CD4-positive, CD25-positive, alpha-beta regulatory T cell (primary cell): ENCODE measurements around the gene SYT3. TPM values are rescaled to one million over a fixed set of nuclear protein-coding genes. Genes with fewer than 3 reads are reported as not detected.

Experiments used
- ATAC-seq, 2 donors: fragments of 150-1000 bp; cut with Tn5 transposase; one replicate each; pipeline ENCODE4 v1.10.0; 2021; ENCODE audit warnings: low read depth in 2 of 2, moderate number of reproducible peaks in 2 of 2, moderate library complexity in 1 of 2
- DNase-seq, 3 donors: peaks; one replicate each; pipeline versions ENCODE4 v3.0.0 to v3.0.0-alpha.2; 2012 to 2022; ENCODE audit warnings: mixed read lengths in 1 of 3
- H3K27ac ChIP-seq: one replicate; pipeline ENCODE4 v1.7.0; 2013; ENCODE audit warnings: mild to moderate bottlenecking, low read length; ENCODE audit not compliant: insufficient read depth, poor library complexity, severe bottlenecking
- H3K27me3 ChIP-seq: one replicate; pipeline ENCODE4 v1.7.0; 2013; ENCODE audit warnings: low read length; ENCODE audit not compliant: control insufficient read depth, insufficient read depth
- H3K36me3 ChIP-seq: one replicate; pipeline ENCODE4 v1.7.0; 2013; ENCODE audit warnings: mild to moderate bottlenecking, low read length, moderate library complexity; ENCODE audit not compliant: control insufficient read depth, insufficient read depth
- H3K4me1 ChIP-seq: 2 replicates; pipeline ENCODE4 v1.7.0; 2013; ENCODE audit warnings: mild to moderate bottlenecking, low read length; ENCODE audit not compliant: insufficient read depth, control insufficient read depth, poor library complexity, severe bottlenecking
- H3K4me3 ChIP-seq: one replicate; pipeline ENCODE4 v1.7.0; 2013; ENCODE audit warnings: low read depth, mild to moderate bottlenecking, low read length, moderate library complexity
- H3K9me3 ChIP-seq, 2 experiments: 1 replicate in 1 of 2; 2 replicates in 1 of 2; pipeline ENCODE4 v1.7.0; 2013; ENCODE audit warnings: low read length in 2 of 2, mild to moderate bottlenecking in 1 of 2, moderate library complexity in 1 of 2; ENCODE audit not compliant: control insufficient read depth in 2 of 2
- H3K27ac Mint-ChIP-seq, 3 donors: one replicate each; pipeline ENCODE4 v1.8.0; 2020 to 2022; ENCODE audit warnings: mild to moderate bottlenecking in 3 of 3, mixed read lengths in 3 of 3, moderate library complexity in 2 of 3
- H3K27me3 Mint-ChIP-seq: one replicate; pipeline ENCODE4 v1.8.0; 2022; ENCODE audit warnings: mild to moderate bottlenecking, mixed read lengths
- H3K36me3 Mint-ChIP-seq: one replicate; pipeline ENCODE4 v1.8.0; 2020; ENCODE audit warnings: mixed read lengths
- H3K4me1 Mint-ChIP-seq, 4 donors: one replicate each; pipeline ENCODE4 v1.8.0; 2020 to 2022; ENCODE audit warnings: mixed read lengths in 4 of 4, mild to moderate bottlenecking in 1 of 4
- H3K4me3 Mint-ChIP-seq, 4 donors: one replicate each; pipeline ENCODE4 v1.8.0; 2020 to 2022; ENCODE audit warnings: mild to moderate bottlenecking in 4 of 4, mixed read lengths in 4 of 4, moderate library complexity in 3 of 4
- H3K9me3 Mint-ChIP-seq, 7 donors: one replicate each; pipeline ENCODE4 v1.8.0; 2020 to 2022; ENCODE audit warnings: mixed read lengths in 7 of 7, mild to moderate bottlenecking in 3 of 7, moderate library complexity in 2 of 7
- polyA plus RNA-seq, 4 donors: library from polyadenylated mRNA; unstranded; fragments of 300-500 nt; fragmentation: Illumina TruSeq; gene quantifications; one replicate each; pipeline ENCODE4 v1.2.3, GENCODE V29; 2021
- total RNA-seq: library from RNA; stranded (reverse); gene quantifications from one replicate; pipeline ENCODE4 v1.2.3, GENCODE V29; 2022

Gene SYT3
- total and polyA plus RNA-seq, 5 donors from 2014 or later = not detected

GRCh38 chr19:50640368-50640767 lies 687 bp upstream of the SYT3 start:
- peaks cover 0 to 14% (median 1%) of the 10 kb centered on the region in 7 donors for H3K9me3 Mint-ChIP-seq
- H3K27me3 Mint-ChIP-seq = peaks cover 32% of the 10 kb centered on the region

GRCh38 chr19:50638600-50638999 lies 1.1 kb downstream of the SYT3 start:
- no peak overlapping the region for H3K27ac Mint-ChIP-seq
- peaks cover 9 to 21% of the 10 kb centered on the region in 2 experiments for H3K9me3 ChIP-seq
- ATAC-seq = no peak
- peaks cover 32% of the 10 kb centered on the region for H3K27me3 Mint-ChIP-seq
- peaks cover 0 to 19% (median 2%) of the 10 kb centered on the region in 4 donors for H3K4me1 Mint-ChIP-seq
- H3K4me3 ChIP-seq = no peak overlapping the region
- peaks cover 4% of the 10 kb centered on the region for H3K4me1 ChIP-seq
- peak overlapping the region in 2 of 4 donors; percentile 19 to 70 for H3K4me3 Mint-ChIP-seq
- H3K9me3 Mint-ChIP-seq = peaks cover 0 to 26% (median 7%) of the 10 kb centered on the region in 7 donors
- H3K36me3 ChIP-seq = no peaks in the 10 kb centered on the region
- no peak overlapping the region for H3K27ac ChIP-seq
- peaks cover 13% of the 10 kb centered on the region for H3K27me3 ChIP-seq
- H3K36me3 Mint-ChIP-seq = peaks cover 13% of the 10 kb centered on the region
- DNase-seq = no peak

More at GRCh38 chr19:50640368-50640767, 687 bp upstream of the SYT3 start:
- Histone ChIP-seq H3K9me3 (peaks cover 3 to 4% of the 10 kb centered on the region in 2 experiments), H3K27me3 (peaks cover 16% of the 10 kb centered on the region), H3K4me1 (peaks cover 4% of the 10 kb centered on the region), H3K4me3 (no peak overlapping the region), H3K27ac (no peak overlapping the region), H3K36me3 (no peaks in the 10 kb centered on the region)
- ATAC-seq (no peak), DNase-seq (no peak)
- no peak overlapping the region for H3K27ac Mint-ChIP-seq
- H3K4me3 Mint-ChIP-seq = no peak overlapping the region
- peaks cover 13% of the 10 kb centered on the region for H3K36me3 Mint-ChIP-seq
- H3K4me1 Mint-ChIP-seq = peaks cover 0 to 19% (median 2%) of the 10 kb centered on the region in 4 donors

GRCh38 chr19:50636317-50637085 lies 3.2 kb downstream of the SYT3 start:
- peaks cover 12 to 25% of the 10 kb centered on the region in 2 experiments for H3K9me3 ChIP-seq
- Mint-ChIP-seq H3K4me1 (peaks cover 0 to 19% (median 2%) of the 10 kb centered on the region in 4 donors), H3K27ac (no peak overlapping the region), H3K36me3 (peaks cover 13% of the 10 kb centered on the region), H3K4me3 (no peak overlapping the region), H3K9me3 (peaks cover 0 to 34% (median 6%) of the 10 kb centered on the region in 7 donors), H3K27me3 (peaks cover 25% of the 10 kb centered on the region)
- H3K36me3 ChIP-seq = no peaks in the 10 kb centered on the region
- peaks cover 9% of the 10 kb centered on the region for H3K27me3 ChIP-seq
- H3K27ac ChIP-seq = no peak overlapping the region
- ATAC-seq = no peak
- H3K4me3 ChIP-seq = no peak overlapping the region
- peaks cover 4% of the 10 kb centered on the region for H3K4me1 ChIP-seq
- no peak for DNase-seq

- peaks cover 12 to 25% of the 10 kb centered on the region in 2 experiments for H3K9me3 ChIP-seq
- peaks cover 13% of the 10 kb centered on the region for H3K36me3 Mint-ChIP-seq
- H3K4me3 Mint-ChIP-seq = no peak overlapping the region
- H3K9me3 Mint-ChIP-seq = peaks cover 0 to 34% (median 6%) of the 10 kb centered on the region in 7 donors
- DNase-seq = no peak
- no peak for ATAC-seq
- no peak overlapping the region for H3K27ac ChIP-seq
- H3K27me3 ChIP-seq = peaks cover 6% of the 10 kb centered on the region
- peaks cover 14% of the 10 kb centered on the region for H3K27me3 Mint-ChIP-seq
- H3K36me3 ChIP-seq = no peaks in the 10 kb centered on the region
- peaks cover 0 to 14% (median 2%) of the 10 kb centered on the region in 4 donors for H3K4me1 Mint-ChIP-seq
- no peak overlapping the region for H3K4me3 ChIP-seq
- H3K4me1 ChIP-seq = no peaks in the 10 kb centered on the region
- H3K27ac Mint-ChIP-seq = no peak overlapping the region
These were observed 5.7 kb downstream of the SYT3 start for GRCh38 chr19:50633973-50634372.

- no peak overlapping the region for H3K27ac ChIP-seq
- H3K9me3 Mint-ChIP-seq = peaks cover 0 to 34% (median 6%) of the 10 kb centered on the region in 7 donors
These were observed 6.3 kb downstream of the SYT3 start for GRCh38 chr19:50633359-50633758.

GRCh38 chr19:50632151-50632835 lies 7.4 kb downstream of the SYT3 start:
- ATAC-seq = no peak
- no peaks in the 10 kb centered on the region for H3K4me1 ChIP-seq
- Mint-ChIP-seq H3K36me3 (peaks cover 3% of the 10 kb centered on the region), H3K27me3 (peaks cover 14% of the 10 kb centered on the region), H3K9me3 (peaks cover 0 to 30% (median 4%) of the 10 kb centered on the region in 7 donors), H3K4me3 (no peak overlapping the region), H3K27ac (no peak overlapping the region), H3K4me1 (no peaks in the 10 kb centered on the region)
- DNase-seq = no peak
- peaks cover 2% of the 10 kb centered on the region for H3K27me3 ChIP-seq
- H3K36me3 ChIP-seq = no peaks in the 10 kb centered on the region
- H3K9me3 ChIP-seq = peaks cover 12 to 25% of the 10 kb centered on the region in 2 experiments
- H3K4me3 ChIP-seq = no peak overlapping the region
- H3K27ac ChIP-seq = no peak overlapping the region

More at GRCh38 chr19:50633359-50633758, 6.3 kb downstream of the SYT3 start:
- no peak overlapping the region for H3K4me3 ChIP-seq
- peaks cover 6% of the 10 kb centered on the region for H3K27me3 ChIP-seq
- no peaks in the 10 kb centered on the region for H3K4me1 ChIP-seq
- H3K36me3 ChIP-seq = no peaks in the 10 kb centered on the region
- Mint-ChIP-seq H3K27ac (no peak overlapping the region), H3K4me1 (peaks cover 0 to 8% (median under 1%) of the 10 kb centered on the region in 4 donors), H3K27me3 (peaks cover 16% of the 10 kb centered on the region), H3K4me3 (no peak overlapping the region), H3K36me3 (peaks cover 10% of the 10 kb centered on the region)
- ATAC-seq (no peak), DNase-seq (no peak)
- H3K9me3 ChIP-seq = peaks cover 12 to 25% of the 10 kb centered on the region in 2 experiments

- Mint-ChIP-seq H3K4me3 (no peak overlapping the region), H3K36me3 (no peaks in the 10 kb centered on the region), H3K27me3 (peaks cover 7% of the 10 kb centered on the region), H3K9me3 (peaks cover 0 to 19% (median 6%) of the 10 kb centered on the region in 7 donors), H3K4me1 (no peaks in the 10 kb centered on the region), H3K27ac (no peak overlapping the region)
- H3K4me3 ChIP-seq = no peak overlapping the region
- H3K36me3 ChIP-seq = no peaks in the 10 kb centered on the region
- ATAC-seq = no peak
- no peak for DNase-seq
- peaks cover 9 to 16% of the 10 kb centered on the region in 2 experiments for H3K9me3 ChIP-seq
- H3K27me3 ChIP-seq = no peaks in the 10 kb centered on the region
- H3K27ac ChIP-seq = no peak overlapping the region
- H3K4me1 ChIP-seq = no peaks in the 10 kb centered on the region
These were observed 9.9 kb downstream of the SYT3 start for GRCh38 chr19:50629801-50630200.
